Osteoblast (primary cell): ENCODE data around the gene PHF19. TPM values are rescaled to one million over a fixed set of nuclear protein-coding genes. Genes with fewer than 3 reads are reported as not detected.

Source experiments
- DNase-seq: peaks from one replicate; pipeline ENCODE4 v3.0.0; 2011; ENCODE audit warnings: low spot score, mixed read lengths; ENCODE audit not compliant: insufficient read length; ENCODE audit errors: missing footprints
- H2AFZ ChIP-seq: 2 replicates; pipeline ENCODE4 v1.6.0; 2011; ENCODE audit warnings: mild to moderate bottlenecking, low read length
- H3K27ac ChIP-seq: 2 replicates; pipeline ENCODE4 v1.5.1; 2011; ENCODE audit warnings: mild to moderate bottlenecking, low read depth, low read length, moderate library complexity
- H3K27me3 ChIP-seq: 2 replicates; pipeline ENCODE4 v1.6.0; 2012; ENCODE audit warnings: mild to moderate bottlenecking, control low read depth, inconsistent platforms, low read length, moderate library complexity; ENCODE audit not compliant: insufficient read depth
- H3K36me3 ChIP-seq: 2 replicates; pipeline ENCODE4 v1.5.1; 2011; ENCODE audit warnings: mild to moderate bottlenecking, low read length, control low read depth, moderate library complexity; ENCODE audit not compliant: insufficient read depth
- H3K4me1 ChIP-seq: 2 replicates; pipeline ENCODE4 v1.5.1; 2011; ENCODE audit warnings: mild to moderate bottlenecking, low read length, control low read depth, moderate library complexity; ENCODE audit not compliant: insufficient read depth
- H3K4me2 ChIP-seq: 2 replicates; pipeline ENCODE4 v1.6.0; 2011; ENCODE audit warnings: mild to moderate bottlenecking, low read length; ENCODE audit not compliant: insufficient read depth
- H3K4me3 ChIP-seq: fragments of 200-600 bp; sonication (generic); 3 replicates; pipeline ENCODE4 v1.5.1; 2012; ENCODE audit warnings: mild to moderate bottlenecking, low read length, inconsistent platforms; ENCODE audit not compliant: insufficient read depth
- H3K79me2 ChIP-seq: 2 replicates; pipeline ENCODE4 v1.6.0; 2012; ENCODE audit warnings: mild to moderate bottlenecking, low read length, control low read depth, inconsistent platforms; ENCODE audit not compliant: insufficient read depth
- H3K9me3 ChIP-seq: 2 replicates; pipeline ENCODE4 v1.5.1; 2011; ENCODE audit warnings: low read depth, low read length, control low read depth
- H4K20me1 ChIP-seq: 2 replicates; pipeline ENCODE4 v1.6.0; 2012; ENCODE audit warnings: mild to moderate bottlenecking, low read length, control low read depth; ENCODE audit not compliant: insufficient read depth
- total RNA-seq: library from RNA; depleted of rRNA; stranded (reverse); fragments of >200 nt; gene quantifications from 2 replicates; pipeline ENCODE4 v1.2.3, GENCODE V29; 2012
- TF ChIP-seq, protein P1 (sequence below): IDR thresholded peaks from 2 replicates; pipeline ENCODE4 v1.5.1; 2011; ENCODE audit warnings: mild to moderate bottlenecking, low read depth, low read length, moderate library complexity; ENCODE audit errors: extremely low read depth

Gene PHF19
- total RNA-seq, 1 donor: 16.6 TPM

DNA sequence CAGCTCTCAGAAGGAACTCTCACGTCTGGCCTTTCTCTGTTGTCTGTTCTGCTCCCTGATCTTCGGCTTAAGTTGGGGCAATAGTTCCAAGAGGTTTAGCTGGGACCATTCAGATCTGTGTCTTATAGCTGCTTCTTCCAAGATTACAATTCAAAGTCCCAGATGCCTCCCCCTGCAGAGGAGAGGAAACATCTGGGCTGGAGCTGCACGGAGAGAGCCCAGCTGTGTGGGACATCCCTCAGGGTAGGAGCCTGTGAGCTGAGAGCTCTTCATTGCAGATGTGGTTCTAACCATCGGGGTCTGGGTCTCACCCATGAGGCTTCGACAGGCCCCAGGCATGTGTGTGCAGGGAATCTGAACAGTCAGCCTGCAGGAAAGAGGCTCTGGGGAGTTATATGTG is 9.0 kb upstream of the PHF19 start:
- DNase-seq: no peak
- H3K4me2 ChIP-seq: peak overlapping the region; percentile 4
- peaks cover 14% of the 10 kb centered on the region for H3K4me1 ChIP-seq
- H2AFZ ChIP-seq: no peak overlapping the region
- H4K20me1 ChIP-seq: no peaks in the 10 kb centered on the region
- H3K27ac ChIP-seq: no peak overlapping the region
- no peaks in the 10 kb centered on the region for H3K9me3 ChIP-seq
- H3K27me3 ChIP-seq: peaks cover 3% of the 10 kb centered on the region
- H3K79me2 ChIP-seq: no peaks in the 10 kb centered on the region
- TF ChIP-seq, protein P1, sequence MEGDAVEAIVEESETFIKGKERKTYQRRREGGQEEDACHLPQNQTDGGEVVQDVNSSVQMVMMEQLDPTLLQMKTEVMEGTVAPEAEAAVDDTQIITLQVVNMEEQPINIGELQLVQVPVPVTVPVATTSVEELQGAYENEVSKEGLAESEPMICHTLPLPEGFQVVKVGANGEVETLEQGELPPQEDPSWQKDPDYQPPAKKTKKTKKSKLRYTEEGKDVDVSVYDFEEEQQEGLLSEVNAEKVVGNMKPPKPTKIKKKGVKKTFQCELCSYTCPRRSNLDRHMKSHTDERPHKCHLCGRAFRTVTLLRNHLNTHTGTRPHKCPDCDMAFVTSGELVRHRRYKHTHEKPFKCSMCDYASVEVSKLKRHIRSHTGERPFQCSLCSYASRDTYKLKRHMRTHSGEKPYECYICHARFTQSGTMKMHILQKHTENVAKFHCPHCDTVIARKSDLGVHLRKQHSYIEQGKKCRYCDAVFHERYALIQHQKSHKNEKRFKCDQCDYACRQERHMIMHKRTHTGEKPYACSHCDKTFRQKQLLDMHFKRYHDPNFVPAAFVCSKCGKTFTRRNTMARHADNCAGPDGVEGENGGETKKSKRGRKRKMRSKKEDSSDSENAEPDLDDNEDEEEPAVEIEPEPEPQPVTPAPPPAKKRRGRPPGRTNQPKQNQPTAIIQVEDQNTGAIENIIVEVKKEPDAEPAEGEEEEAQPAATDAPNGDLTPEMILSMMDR: no peak
- H3K4me3 ChIP-seq: no peak overlapping the region
- no peaks in the 10 kb centered on the region for H3K36me3 ChIP-seq

DNA sequence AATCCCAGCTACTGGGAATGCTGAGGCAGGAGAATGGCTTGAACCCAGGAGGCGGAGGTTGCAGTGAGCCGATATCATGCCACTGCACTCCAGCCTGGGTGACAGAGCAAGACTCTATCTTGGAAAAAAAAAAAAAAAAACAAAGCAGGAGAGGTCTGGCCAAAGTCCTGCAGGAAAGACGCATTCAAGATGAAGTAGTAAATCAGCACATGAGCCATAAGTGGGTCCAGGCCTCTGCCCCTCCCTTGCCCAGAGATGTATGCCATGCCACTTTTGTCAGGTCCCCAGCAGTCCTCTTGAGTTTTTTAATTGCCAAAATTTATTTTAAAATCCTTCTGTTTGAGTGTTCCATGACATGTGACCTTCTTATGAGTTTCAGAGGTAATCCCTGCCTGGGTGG is 8.5 kb upstream of the PHF19 start:
- H3K27me3 ChIP-seq: peaks cover 3% of the 10 kb centered on the region
- no peak overlapping the region for H3K27ac ChIP-seq
- TF ChIP-seq, protein P1: no peak
- DNase-seq: no peak
- no peak overlapping the region for H2AFZ ChIP-seq
- H3K9me3 ChIP-seq: no peaks in the 10 kb centered on the region
- H3K4me3 ChIP-seq: no peak overlapping the region
- no peaks in the 10 kb centered on the region for H4K20me1 ChIP-seq
- no peaks in the 10 kb centered on the region for H3K36me3 ChIP-seq
- no peaks in the 10 kb centered on the region for H3K79me2 ChIP-seq
- H3K4me2 ChIP-seq: no peak overlapping the region
- H3K4me1 ChIP-seq: peaks cover 14% of the 10 kb centered on the region

DNA sequence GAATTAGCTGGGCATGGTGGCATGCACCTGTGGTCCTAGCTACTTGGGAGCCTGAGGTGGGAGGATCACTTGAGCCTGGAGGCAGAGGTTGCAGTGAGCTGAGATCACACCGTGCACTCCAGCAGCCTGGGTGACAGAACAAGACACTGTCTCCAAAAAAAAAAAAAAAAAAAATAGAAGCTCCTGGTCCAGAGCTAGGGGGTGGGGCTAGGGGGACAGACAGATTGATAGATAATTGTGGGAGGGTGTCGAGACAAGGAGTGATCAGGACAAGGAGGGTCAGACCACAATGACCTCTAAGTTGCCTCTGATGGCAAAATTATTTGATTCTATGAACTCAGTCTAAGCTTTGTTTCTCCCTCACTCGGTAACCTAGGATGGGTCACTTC is 6.6 kb upstream of the PHF19 start:
- H3K4me3 ChIP-seq: no peak overlapping the region
- H4K20me1 ChIP-seq: no peaks in the 10 kb centered on the region
- no peaks in the 10 kb centered on the region for H3K9me3 ChIP-seq
- DNase-seq: no peak
- no peak overlapping the region for H2AFZ ChIP-seq
- peaks cover 14% of the 10 kb centered on the region for H3K4me1 ChIP-seq
- no peak overlapping the region for H3K4me2 ChIP-seq
- peaks cover 3% of the 10 kb centered on the region for H3K27me3 ChIP-seq
- TF ChIP-seq, protein P1: no peak
- H3K79me2 ChIP-seq: no peaks in the 10 kb centered on the region
- H3K27ac ChIP-seq: no peak overlapping the region
- H3K36me3 ChIP-seq: no peaks in the 10 kb centered on the region

DNA sequence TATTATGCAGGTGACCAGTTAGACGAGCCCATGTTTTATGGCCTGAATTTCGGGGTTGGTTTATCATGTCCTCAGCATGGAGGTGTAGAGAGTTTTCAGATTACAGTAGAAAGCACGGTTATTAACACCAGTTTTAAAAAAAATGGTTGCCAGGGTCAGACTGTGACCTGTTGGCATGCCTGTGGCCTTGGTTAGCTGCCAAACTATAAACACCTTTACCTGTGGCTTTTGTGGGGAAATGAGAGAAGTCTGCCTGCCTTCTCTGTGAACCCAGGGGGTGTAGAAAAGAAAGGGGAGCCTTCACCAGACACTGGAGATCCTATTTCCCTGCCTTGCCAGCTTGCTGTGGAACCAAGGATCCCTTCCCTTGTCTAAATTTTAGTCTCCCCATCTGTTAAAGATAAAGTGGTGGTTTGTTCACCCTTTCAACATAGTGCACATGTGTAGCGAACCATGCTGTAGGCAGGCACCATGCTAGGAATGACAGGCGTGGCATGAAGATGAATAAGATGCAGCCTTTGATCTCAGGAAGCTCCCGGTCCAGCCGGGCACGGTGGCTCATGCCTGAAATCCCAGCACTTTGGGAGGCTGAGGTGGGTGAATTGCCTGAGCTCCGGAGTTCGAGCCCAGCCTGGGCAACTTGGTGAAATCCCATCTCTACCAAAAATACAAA is 6.1 kb upstream of the PHF19 start:
- TF ChIP-seq, protein P1: no peak
- no peaks in the 10 kb centered on the region for H3K79me2 ChIP-seq
- no peak overlapping the region for H2AFZ ChIP-seq
- H3K4me2 ChIP-seq: no peak overlapping the region
- peaks cover 14% of the 10 kb centered on the region for H3K4me1 ChIP-seq
- no peaks in the 10 kb centered on the region for H3K9me3 ChIP-seq
- no peaks in the 10 kb centered on the region for H4K20me1 ChIP-seq
- no peak overlapping the region for H3K4me3 ChIP-seq
- no peak overlapping the region for H3K27ac ChIP-seq
- H3K36me3 ChIP-seq: no peaks in the 10 kb centered on the region
- no peak for DNase-seq
- peaks cover 3% of the 10 kb centered on the region for H3K27me3 ChIP-seq
